ENCODE measurements around the gene ARID1B. TPM values are rescaled to one million over a fixed set of nuclear protein-coding genes. Genes with fewer than 3 reads are reported as not detected.

The ARID1B gene
- total RNA-seq, 1 experiment from 2014 or later: 86.3 TPM

- no TSS peak for BruUV-seq (replicated peaks)
- Histone ChIP-seq H3K9me3 (ENCODE audit: low read depth, low read length, poor library complexity, severe bottlenecking) (no peaks in the 10 kb centered on the region), H3K36me3 (ENCODE audit: insufficient read depth, low read length, poor library complexity, severe bottlenecking) (no peaks in the 10 kb centered on the region), H3K4me1 (ENCODE audit: insufficient read depth, low read length, poor library complexity, severe bottlenecking) (no peaks in the 10 kb centered on the region), H3K4me3 (ENCODE audit: low read depth, low read length, poor library complexity, severe bottlenecking) (no peak overlapping the region), H3K27me3 (replicated peaks; ENCODE audit: insufficient read depth, low read depth, low read length, poor library complexity) (no peaks in the 10 kb centered on the region), H3K27ac (ENCODE audit: low read depth, low read length, poor library complexity, severe bottlenecking) (no peak overlapping the region)
- no peak for DNase-seq (ENCODE audit: low spot score)
- POLR2A ChIA-PET (ENCODE audit: low non-redundant PET): no interaction called here
- CTCF ChIA-PET: no interaction called here
- intact Hi-C loops (cut with micrococcal nuclease; ENCODE audit: unreplicated experiment): no loop called here
- TF ChIP-seq CTCF (conservative IDR thresholded peaks at IDR 0.05; ENCODE audit: low read depth, low read length): no peak
- no peak for TF ChIP-seq EZH2 (IDR thresholded peaks at IDR 0.05; ENCODE audit: borderline replicate concordance, low read depth, low read length, poor library complexity, severe bottlenecking)
Observed at GRCh38 chr6:156970595-156971112, 193.5 kb downstream of the ARID1B start.

GRCh38 chr6:156971153-156971885, 194.1 kb downstream of the ARID1B start:
- H3K27ac ChIP-seq (ENCODE audit: low read depth, low read length, poor library complexity, severe bottlenecking): no peak overlapping the region
- ChIA-PET CTCF (no interaction called here), POLR2A (ENCODE audit: low non-redundant PET) (no interaction called here)
- no peak overlapping the region for H3K4me3 ChIP-seq (ENCODE audit: low read depth, low read length, poor library complexity, severe bottlenecking)
- H3K36me3 ChIP-seq (ENCODE audit: insufficient read depth, low read length, poor library complexity, severe bottlenecking): no peaks in the 10 kb centered on the region
- no peaks in the 10 kb centered on the region for H3K27me3 ChIP-seq (replicated peaks; ENCODE audit: insufficient read depth, low read depth, low read length, poor library complexity)
- intact Hi-C loops (cut with micrococcal nuclease; ENCODE audit: unreplicated experiment): no loop called here
- TF ChIP-seq CTCF (conservative IDR thresholded peaks at IDR 0.05; ENCODE audit: low read depth, low read length): no peak
- TF ChIP-seq EZH2 (IDR thresholded peaks at IDR 0.05; ENCODE audit: borderline replicate concordance, low read depth, low read length, poor library complexity, severe bottlenecking): no peak
- BruUV-seq (replicated peaks): no TSS peak
- H3K9me3 ChIP-seq (ENCODE audit: low read depth, low read length, poor library complexity, severe bottlenecking): no peaks in the 10 kb centered on the region
- DNase-seq (ENCODE audit: low spot score): no peak
- no peaks in the 10 kb centered on the region for H3K4me1 ChIP-seq (ENCODE audit: insufficient read depth, low read length, poor library complexity, severe bottlenecking)

- no peaks in the 10 kb centered on the region for H3K9me3 ChIP-seq (ENCODE audit: low read depth, low read length, poor library complexity, severe bottlenecking)
- H3K36me3 ChIP-seq (ENCODE audit: insufficient read depth, low read length, poor library complexity, severe bottlenecking): no peaks in the 10 kb centered on the region
- POLR2A ChIA-PET (ENCODE audit: low non-redundant PET): no interaction called here
- H3K27me3 ChIP-seq (replicated peaks; ENCODE audit: insufficient read depth, low read depth, low read length, poor library complexity): no peaks in the 10 kb centered on the region
- no peak overlapping the region for H3K27ac ChIP-seq (ENCODE audit: low read depth, low read length, poor library complexity, severe bottlenecking)
- H3K4me3 ChIP-seq (ENCODE audit: low read depth, low read length, poor library complexity, severe bottlenecking): no peak overlapping the region
- intact Hi-C loops (cut with micrococcal nuclease; ENCODE audit: unreplicated experiment): no loop called here
- CTCF ChIA-PET: no interaction called here
- TF ChIP-seq EZH2 (IDR thresholded peaks at IDR 0.05; ENCODE audit: borderline replicate concordance, low read depth, low read length, poor library complexity, severe bottlenecking) (no peak), CTCF (conservative IDR thresholded peaks at IDR 0.05; ENCODE audit: low read depth, low read length) (no peak)
- BruUV-seq (replicated peaks): no TSS peak
- no peak for DNase-seq (ENCODE audit: low spot score)
- no peaks in the 10 kb centered on the region for H3K4me1 ChIP-seq (ENCODE audit: insufficient read depth, low read length, poor library complexity, severe bottlenecking)
Observed at GRCh38 chr6:156972145-156972544, 195.0 kb downstream of the ARID1B start.
